Measurements from ENCODE around the gene IWS1. TPM values are rescaled to one million over a fixed set of nuclear protein-coding genes. Genes with fewer than 3 reads are reported as not detected.

Gene IWS1
- total RNA-seq, 1 donor, result 36.6 TPM

DNA sequence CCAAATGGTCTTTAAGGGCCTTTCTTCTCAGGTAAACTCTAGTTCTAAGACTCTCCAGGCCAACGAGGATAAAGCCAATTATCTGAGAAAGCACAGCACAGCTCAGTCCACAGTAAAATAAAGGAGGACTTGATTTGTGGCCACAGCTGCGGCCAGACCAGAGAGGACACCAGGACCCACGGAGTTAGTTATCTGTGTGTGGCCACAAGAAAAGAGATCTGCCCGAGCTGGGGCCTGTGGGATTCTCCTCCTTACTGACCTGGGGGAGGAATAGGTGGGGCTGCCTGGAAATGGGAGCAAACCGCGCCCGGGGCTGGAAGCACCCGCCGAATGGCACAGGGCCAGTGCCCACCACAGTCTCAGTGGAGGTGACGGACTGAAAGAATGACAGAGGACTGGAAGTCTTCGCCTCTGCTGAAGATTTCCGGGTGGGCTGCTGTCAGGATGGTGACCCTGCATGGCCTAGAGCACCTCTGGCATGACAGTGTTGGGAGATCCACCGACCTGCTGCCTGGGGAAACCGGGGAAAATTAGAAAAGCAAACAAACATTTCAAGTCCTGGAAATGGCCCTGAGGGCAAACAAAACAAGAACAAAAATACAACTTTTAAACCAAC, 94.8 kb downstream of the IWS1 start:
- TF ChIP-seq, protein P1, sequence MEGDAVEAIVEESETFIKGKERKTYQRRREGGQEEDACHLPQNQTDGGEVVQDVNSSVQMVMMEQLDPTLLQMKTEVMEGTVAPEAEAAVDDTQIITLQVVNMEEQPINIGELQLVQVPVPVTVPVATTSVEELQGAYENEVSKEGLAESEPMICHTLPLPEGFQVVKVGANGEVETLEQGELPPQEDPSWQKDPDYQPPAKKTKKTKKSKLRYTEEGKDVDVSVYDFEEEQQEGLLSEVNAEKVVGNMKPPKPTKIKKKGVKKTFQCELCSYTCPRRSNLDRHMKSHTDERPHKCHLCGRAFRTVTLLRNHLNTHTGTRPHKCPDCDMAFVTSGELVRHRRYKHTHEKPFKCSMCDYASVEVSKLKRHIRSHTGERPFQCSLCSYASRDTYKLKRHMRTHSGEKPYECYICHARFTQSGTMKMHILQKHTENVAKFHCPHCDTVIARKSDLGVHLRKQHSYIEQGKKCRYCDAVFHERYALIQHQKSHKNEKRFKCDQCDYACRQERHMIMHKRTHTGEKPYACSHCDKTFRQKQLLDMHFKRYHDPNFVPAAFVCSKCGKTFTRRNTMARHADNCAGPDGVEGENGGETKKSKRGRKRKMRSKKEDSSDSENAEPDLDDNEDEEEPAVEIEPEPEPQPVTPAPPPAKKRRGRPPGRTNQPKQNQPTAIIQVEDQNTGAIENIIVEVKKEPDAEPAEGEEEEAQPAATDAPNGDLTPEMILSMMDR (IDR thresholded peaks at IDR 0.05; ENCODE audit: extremely low read depth, low read depth, low read length), result no peak
- H3K4me1 ChIP-seq (ENCODE audit: insufficient read depth, low read length), result no peaks in the 10 kb centered on the region
- no peaks in the 10 kb centered on the region for H3K79me2 ChIP-seq (ENCODE audit: insufficient read depth, low read length)
- no peaks in the 10 kb centered on the region for H3K36me3 ChIP-seq (ENCODE audit: insufficient read depth, low read length)
- no peak overlapping the region for H3K4me2 ChIP-seq (ENCODE audit: insufficient read depth, low read length)
- no peaks in the 10 kb centered on the region for H4K20me1 ChIP-seq (ENCODE audit: insufficient read depth, low read length)
- H3K27me3 ChIP-seq (ENCODE audit: insufficient read depth, low read length), result no peaks in the 10 kb centered on the region
- H3K9me3 ChIP-seq (ENCODE audit: low read depth, low read length), result no peaks in the 10 kb centered on the region
- no peak overlapping the region for H3K4me3 ChIP-seq (ENCODE audit: insufficient read depth, low read length)
- DNase-seq (ENCODE audit: insufficient read length, low spot score, missing footprints), result no peak
- H3K27ac ChIP-seq (ENCODE audit: low read depth, low read length), result no peak overlapping the region
- no peak overlapping the region for H2AFZ ChIP-seq (ENCODE audit: low read length)

Small RNA genes lying within 50 kb of the gene (small RNA-seq; reads per million reads assigned to genes)
- not detected for gene RNU4-48P

Other genes with a start within 250 kb of the IWS1 start
- gene ERCC3, start 232.3 kb downstream of the IWS1 start, total RNA-seq, result 43.1 and 43.9 TPM in 2 replicates
- gene MAP3K2, start 138.5 kb downstream of the IWS1 start, total RNA-seq, result 64.1 and 65.4 TPM in 2 replicates
- gene PROC, start 108.1 kb downstream of the IWS1 start, total RNA-seq, result 0.29 TPM in 1 of 2 replicates, not detected in the other
- under 0.01 TPM in 2 replicates for gene MYO7B, start 9.2 kb upstream of the IWS1 start, total RNA-seq
- gene GPR17, start 119.7 kb upstream of the IWS1 start, total RNA-seq, result not detected in 2 replicates
- gene LIMS2, start 149.0 kb upstream of the IWS1 start, total RNA-seq, result 11.2 and 14.8 TPM in 2 replicates
- 5.8 and 6.5 TPM in 2 replicates for gene SFT2D3, start 175.0 kb upstream of the IWS1 start, total RNA-seq